ENCODE measurements around the gene SYCE1.
"Not testable (repeated sequence)": the region's sequence is repeated elsewhere in the genome, so short reads cannot be mapped to it uniquely, and the experiment has no call there.

SYCE1 gene

GRCh38 chr10:133544506-133544905 is 20.9 kb downstream of the SYCE1 start:
- WGBS: 24% methylated on average over 1 of the region's 1 CpG

GRCh38 chr10:133541441-133541975 is 23.9 kb downstream of the SYCE1 start:
- WGBS: 63% methylated on average over 4 of the region's 6 CpGs
- H2BK15ac ChIP-seq (ENCODE audit: low read depth, poor library complexity, severe bottlenecking); H4K8ac ChIP-seq (ENCODE audit: low read length): not testable (repeated sequence)

More at GRCh38 chr10:133544506-133544905, 20.9 kb downstream of the SYCE1 start:
- H3K4me3 ChIP-seq (ENCODE audit: insufficient read depth in 1 of 2, low read depth in 1 of 2, low read length in 2 of 2): no peak overlapping the region
- peaks cover 34% of the 10 kb centered on the region for H3K9me3 ChIP-seq (ENCODE audit: control insufficient read depth, low read length)
- H2BK5ac ChIP-seq (ENCODE audit: low read depth, low read length, poor library complexity, severe bottlenecking): no peak overlapping the region
- no peak overlapping the region for H3K4ac ChIP-seq (ENCODE audit: low read depth in 1 of 2, low read length in 2 of 2)
- H3K36me3 ChIP-seq (ENCODE audit: control insufficient read depth in 1 of 2, insufficient read depth in 2 of 2, low read depth in 1 of 2, low read length in 2 of 2): no peaks in the 10 kb centered on the region
- H3K9ac ChIP-seq (ENCODE audit: low read length): no peak overlapping the region
- no peak overlapping the region for H2BK15ac ChIP-seq (ENCODE audit: low read depth, poor library complexity, severe bottlenecking)
- H4K8ac ChIP-seq (ENCODE audit: low read length): no peak overlapping the region
- no peak overlapping the region for H2BK120ac ChIP-seq (ENCODE audit: low read depth, low read length)
- H2AFZ ChIP-seq (ENCODE audit: low read depth, low read length): no peak overlapping the region
- H3K14ac ChIP-seq (ENCODE audit: low read length in 2 of 2): no peak overlapping the region
- no peaks in the 10 kb centered on the region for H3K4me1 ChIP-seq (ENCODE audit: control insufficient read depth, insufficient read depth, low read depth, low read length)
- H3K27me3 ChIP-seq (ENCODE audit: control insufficient read depth in 1 of 2, insufficient read depth in 1 of 2, low read length in 2 of 2): no peaks in the 10 kb centered on the region
- no peak overlapping the region for H3K4me2 ChIP-seq (ENCODE audit: low read length, poor library complexity, severe bottlenecking)
- H2AK5ac ChIP-seq (ENCODE audit: low read length, severe bottlenecking): no peak overlapping the region
- no peak overlapping the region for H3K27ac ChIP-seq (ENCODE audit: low read length, poor library complexity, severe bottlenecking)
- H3K23ac ChIP-seq (ENCODE audit: low read length in 2 of 2): no peak overlapping the region
- no peaks in the 10 kb centered on the region for H3K79me1 ChIP-seq (replicated peaks; ENCODE audit: low read length, poor library complexity, severe bottlenecking)
- no peak overlapping the region for H4K91ac ChIP-seq (ENCODE audit: low read length)
- no peak overlapping the region for H3K18ac ChIP-seq (ENCODE audit: low read depth in 1 of 2, low read length in 2 of 2)
- no peak overlapping the region for H2BK12ac ChIP-seq (ENCODE audit: low read length in 2 of 2)
- DNase-seq: no peak

GRCh38 chr10:133537546-133538545 is 27.5 kb downstream of the SYCE1 start:
- no peak overlapping the region for H3K27ac ChIP-seq (ENCODE audit: low read length, poor library complexity, severe bottlenecking)
- H3K9me3 ChIP-seq (ENCODE audit: control insufficient read depth, low read length): no peaks in the 10 kb centered on the region
- H4K91ac ChIP-seq (ENCODE audit: low read length): no peak overlapping the region
- H3K4ac ChIP-seq (ENCODE audit: low read depth in 1 of 2, low read length in 2 of 2): no peak overlapping the region
- H2BK5ac ChIP-seq (ENCODE audit: low read depth, low read length, poor library complexity, severe bottlenecking): no peak overlapping the region
- H4K8ac ChIP-seq (ENCODE audit: low read length): no peak overlapping the region
- H3K27me3 ChIP-seq (ENCODE audit: control insufficient read depth in 1 of 2, insufficient read depth in 1 of 2, low read length in 2 of 2): peaks cover 0 to 4% of the 10 kb centered on the region in 2 experiments
- no peaks in the 10 kb centered on the region for H3K4me1 ChIP-seq (ENCODE audit: control insufficient read depth, insufficient read depth, low read depth, low read length)
- H2AK5ac ChIP-seq (ENCODE audit: low read length, severe bottlenecking): no peak overlapping the region
- no peak overlapping the region for H2BK15ac ChIP-seq (ENCODE audit: low read depth, poor library complexity, severe bottlenecking)
- H3K4me2 ChIP-seq (ENCODE audit: low read length, poor library complexity, severe bottlenecking): no peak overlapping the region
- no peak overlapping the region for H3K4me3 ChIP-seq (ENCODE audit: insufficient read depth in 1 of 2, low read depth in 1 of 2, low read length in 2 of 2)
- H2AFZ ChIP-seq (ENCODE audit: low read depth, low read length): no peak overlapping the region
- H3K18ac ChIP-seq (ENCODE audit: low read depth in 1 of 2, low read length in 2 of 2): no peak overlapping the region
- no peak overlapping the region for H3K9ac ChIP-seq (ENCODE audit: low read length)
- no peak overlapping the region for H2BK12ac ChIP-seq (ENCODE audit: low read length in 2 of 2)
- no peak overlapping the region for H3K14ac ChIP-seq (ENCODE audit: low read length in 2 of 2)
- H2BK120ac ChIP-seq (ENCODE audit: low read depth, low read length): no peak overlapping the region
- 25% methylated on average over 4 of the region's 4 CpGs for WGBS
- H3K23ac ChIP-seq (ENCODE audit: low read length in 2 of 2): no peak overlapping the region
- peaks cover 0 to 2% of the 10 kb centered on the region in 2 experiments for H3K36me3 ChIP-seq (ENCODE audit: control insufficient read depth in 1 of 2, insufficient read depth in 2 of 2, low read depth in 1 of 2, low read length in 2 of 2)
- DNase-seq: no peak
- H3K79me1 ChIP-seq (replicated peaks; ENCODE audit: low read length, poor library complexity, severe bottlenecking): no peaks in the 10 kb centered on the region

More at GRCh38 chr10:133541441-133541975, 23.9 kb downstream of the SYCE1 start:
- H3K36me3 ChIP-seq (ENCODE audit: control insufficient read depth in 1 of 2, insufficient read depth in 2 of 2, low read depth in 1 of 2, low read length in 2 of 2); H2BK120ac ChIP-seq (ENCODE audit: low read depth, low read length); H3K18ac ChIP-seq (ENCODE audit: low read depth in 1 of 2, low read length in 2 of 2); H3K4me1 ChIP-seq (ENCODE audit: control insufficient read depth, insufficient read depth, low read depth, low read length); H2BK12ac ChIP-seq (ENCODE audit: low read length in 2 of 2); H4K91ac ChIP-seq (ENCODE audit: low read length); H3K9ac ChIP-seq (ENCODE audit: low read length); H2BK5ac ChIP-seq (ENCODE audit: low read depth, low read length, poor library complexity, severe bottlenecking); H3K23ac ChIP-seq (ENCODE audit: low read length in 2 of 2); H3K27ac ChIP-seq (ENCODE audit: low read length, poor library complexity, severe bottlenecking); H3K4me2 ChIP-seq (ENCODE audit: low read length, poor library complexity, severe bottlenecking); DNase-seq; H2AFZ ChIP-seq (ENCODE audit: low read depth, low read length); H3K4ac ChIP-seq (ENCODE audit: low read depth in 1 of 2, low read length in 2 of 2); H3K4me3 ChIP-seq (ENCODE audit: insufficient read depth in 1 of 2, low read depth in 1 of 2, low read length in 2 of 2); H3K9me3 ChIP-seq (ENCODE audit: control insufficient read depth, low read length); H2AK5ac ChIP-seq (ENCODE audit: low read length, severe bottlenecking); H3K27me3 ChIP-seq (ENCODE audit: control insufficient read depth in 1 of 2, insufficient read depth in 1 of 2, low read length in 2 of 2); H3K79me1 ChIP-seq (replicated peaks; ENCODE audit: low read length, poor library complexity, severe bottlenecking); H3K14ac ChIP-seq (ENCODE audit: low read length in 2 of 2): not testable (repeated sequence)

- H2AK5ac ChIP-seq (ENCODE audit: low read length, severe bottlenecking): no peak overlapping the region
- H3K14ac ChIP-seq (ENCODE audit: low read length in 2 of 2): no peak overlapping the region
- no peaks in the 10 kb centered on the region for H3K9me3 ChIP-seq (ENCODE audit: control insufficient read depth, low read length)
- WGBS: 20% methylated on average over 3 of the region's 4 CpGs
- H3K36me3 ChIP-seq (ENCODE audit: control insufficient read depth in 1 of 2, insufficient read depth in 2 of 2, low read depth in 1 of 2, low read length in 2 of 2): peaks cover 0 to 2% of the 10 kb centered on the region in 2 experiments
- H3K27me3 ChIP-seq (ENCODE audit: control insufficient read depth in 1 of 2, insufficient read depth in 1 of 2, low read length in 2 of 2): peaks cover 0 to 12% of the 10 kb centered on the region in 2 experiments
- no peak overlapping the region for H2AFZ ChIP-seq (ENCODE audit: low read depth, low read length)
- no peaks in the 10 kb centered on the region for H3K4me1 ChIP-seq (ENCODE audit: control insufficient read depth, insufficient read depth, low read depth, low read length)
- no peak overlapping the region for H3K4me3 ChIP-seq (ENCODE audit: insufficient read depth in 1 of 2, low read depth in 1 of 2, low read length in 2 of 2)
- no peak overlapping the region for H3K27ac ChIP-seq (ENCODE audit: low read length, poor library complexity, severe bottlenecking)
- H4K91ac ChIP-seq (ENCODE audit: low read length): no peak overlapping the region
- no peaks in the 10 kb centered on the region for H3K79me1 ChIP-seq (replicated peaks; ENCODE audit: low read length, poor library complexity, severe bottlenecking)
- no peak for DNase-seq
- no peak overlapping the region for H2BK12ac ChIP-seq (ENCODE audit: low read length in 2 of 2)
- H4K8ac ChIP-seq (ENCODE audit: low read length): no peak overlapping the region
- H2BK15ac ChIP-seq (ENCODE audit: low read depth, poor library complexity, severe bottlenecking): no peak overlapping the region
- no peak overlapping the region for H3K4me2 ChIP-seq (ENCODE audit: low read length, poor library complexity, severe bottlenecking)
- H3K4ac ChIP-seq (ENCODE audit: low read depth in 1 of 2, low read length in 2 of 2): no peak overlapping the region
- no peak overlapping the region for H2BK5ac ChIP-seq (ENCODE audit: low read depth, low read length, poor library complexity, severe bottlenecking)
- H2BK120ac ChIP-seq (ENCODE audit: low read depth, low read length): no peak overlapping the region
- H3K23ac ChIP-seq (ENCODE audit: low read length in 2 of 2): no peak overlapping the region
- no peak overlapping the region for H3K18ac ChIP-seq (ENCODE audit: low read depth in 1 of 2, low read length in 2 of 2)
- no peak overlapping the region for H3K9ac ChIP-seq (ENCODE audit: low read length)
Observed at GRCh38 chr10:133536198-133536597, 29.2 kb downstream of the SYCE1 start.
